ENCODE results near the gene TTC13. TPM values are rescaled to one million over a fixed set of nuclear protein-coding genes. Genes with fewer than 3 reads are reported as not detected.
A peak's percentile ranks its signal among the peaks of the same experiment; 100 is the strongest.

The TTC13 gene
- total RNA-seq, 1 donor from 2014 or later: 17.0 TPM

DNA sequence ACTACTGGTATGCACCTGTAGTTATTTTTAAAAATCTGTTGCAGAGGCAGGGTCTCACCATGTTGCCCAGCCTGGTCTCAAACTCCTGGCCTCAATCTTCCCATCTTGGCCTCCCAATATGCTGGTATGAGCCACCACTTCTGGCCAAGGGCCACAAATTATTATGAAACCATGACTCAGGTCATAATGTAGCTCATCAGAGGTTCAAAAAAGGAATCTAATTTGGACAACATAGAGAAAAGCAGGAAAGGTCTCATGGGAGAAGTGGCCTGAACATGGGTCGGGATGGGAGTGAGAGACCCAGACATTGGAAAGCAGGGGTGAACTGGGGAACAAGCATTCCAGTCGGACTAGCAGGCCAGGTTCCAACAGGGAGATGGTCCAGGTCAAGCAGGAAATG lies 65.2 kb downstream of the TTC13 start:
- no peaks in the 10 kb centered on the region for H3K9me3 ChIP-seq
- H3K4me3 ChIP-seq: no peak overlapping the region
- DNase-seq (no peak), ATAC-seq (no peak)
- H3K27ac ChIP-seq: no peak overlapping the region
- H3K36me3 ChIP-seq: peaks cover 77% of the 10 kb centered on the region
- H3K27me3 ChIP-seq (ENCODE audit: low read depth): no peaks in the 10 kb centered on the region
- TF ChIP-seq, protein P1, sequence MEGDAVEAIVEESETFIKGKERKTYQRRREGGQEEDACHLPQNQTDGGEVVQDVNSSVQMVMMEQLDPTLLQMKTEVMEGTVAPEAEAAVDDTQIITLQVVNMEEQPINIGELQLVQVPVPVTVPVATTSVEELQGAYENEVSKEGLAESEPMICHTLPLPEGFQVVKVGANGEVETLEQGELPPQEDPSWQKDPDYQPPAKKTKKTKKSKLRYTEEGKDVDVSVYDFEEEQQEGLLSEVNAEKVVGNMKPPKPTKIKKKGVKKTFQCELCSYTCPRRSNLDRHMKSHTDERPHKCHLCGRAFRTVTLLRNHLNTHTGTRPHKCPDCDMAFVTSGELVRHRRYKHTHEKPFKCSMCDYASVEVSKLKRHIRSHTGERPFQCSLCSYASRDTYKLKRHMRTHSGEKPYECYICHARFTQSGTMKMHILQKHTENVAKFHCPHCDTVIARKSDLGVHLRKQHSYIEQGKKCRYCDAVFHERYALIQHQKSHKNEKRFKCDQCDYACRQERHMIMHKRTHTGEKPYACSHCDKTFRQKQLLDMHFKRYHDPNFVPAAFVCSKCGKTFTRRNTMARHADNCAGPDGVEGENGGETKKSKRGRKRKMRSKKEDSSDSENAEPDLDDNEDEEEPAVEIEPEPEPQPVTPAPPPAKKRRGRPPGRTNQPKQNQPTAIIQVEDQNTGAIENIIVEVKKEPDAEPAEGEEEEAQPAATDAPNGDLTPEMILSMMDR (IDR thresholded peaks at IDR 0.05): no peak
- H3K4me1 ChIP-seq: peaks cover 5% of the 10 kb centered on the region
- intact Hi-C loops (cut with DNase I): loop anchor here (10.0 kb wide), 1 partner anchor 99 kb away; no protein-coding TSS in a partner anchor

DNA sequence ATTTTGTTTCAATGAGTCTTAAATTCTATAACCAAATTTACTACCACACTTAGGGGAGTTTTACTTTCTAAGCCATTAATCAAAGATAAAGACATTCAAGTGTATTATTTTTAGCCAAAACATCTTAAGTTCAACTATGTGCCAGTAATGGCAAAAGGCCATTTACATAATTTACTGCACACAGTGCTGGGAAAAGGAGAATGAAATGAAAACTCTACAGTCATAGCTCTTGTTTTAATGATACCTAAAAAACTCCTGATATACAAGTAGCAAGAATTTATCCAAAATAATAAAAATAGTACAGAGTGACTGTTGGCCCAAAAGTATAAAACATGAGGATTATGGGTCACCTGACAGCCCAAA lies 67.9 kb downstream of the TTC13 start:
- intact Hi-C loops (cut with DNase I): loop anchor here (10.0 kb wide), 1 partner anchor 96 kb away; no protein-coding TSS in a partner anchor
- H3K36me3 ChIP-seq: peaks cover 90% of the 10 kb centered on the region
- no peak overlapping the region for H3K4me3 ChIP-seq
- DNase-seq (no peak), ATAC-seq (no peak)
- no peaks in the 10 kb centered on the region for H3K9me3 ChIP-seq
- H3K4me1 ChIP-seq: peaks cover 8% of the 10 kb centered on the region
- TF ChIP-seq, protein P1 (IDR thresholded peaks at IDR 0.05): no peak
- H3K27ac ChIP-seq: no peak overlapping the region
- no peaks in the 10 kb centered on the region for H3K27me3 ChIP-seq (ENCODE audit: low read depth)

DNA sequence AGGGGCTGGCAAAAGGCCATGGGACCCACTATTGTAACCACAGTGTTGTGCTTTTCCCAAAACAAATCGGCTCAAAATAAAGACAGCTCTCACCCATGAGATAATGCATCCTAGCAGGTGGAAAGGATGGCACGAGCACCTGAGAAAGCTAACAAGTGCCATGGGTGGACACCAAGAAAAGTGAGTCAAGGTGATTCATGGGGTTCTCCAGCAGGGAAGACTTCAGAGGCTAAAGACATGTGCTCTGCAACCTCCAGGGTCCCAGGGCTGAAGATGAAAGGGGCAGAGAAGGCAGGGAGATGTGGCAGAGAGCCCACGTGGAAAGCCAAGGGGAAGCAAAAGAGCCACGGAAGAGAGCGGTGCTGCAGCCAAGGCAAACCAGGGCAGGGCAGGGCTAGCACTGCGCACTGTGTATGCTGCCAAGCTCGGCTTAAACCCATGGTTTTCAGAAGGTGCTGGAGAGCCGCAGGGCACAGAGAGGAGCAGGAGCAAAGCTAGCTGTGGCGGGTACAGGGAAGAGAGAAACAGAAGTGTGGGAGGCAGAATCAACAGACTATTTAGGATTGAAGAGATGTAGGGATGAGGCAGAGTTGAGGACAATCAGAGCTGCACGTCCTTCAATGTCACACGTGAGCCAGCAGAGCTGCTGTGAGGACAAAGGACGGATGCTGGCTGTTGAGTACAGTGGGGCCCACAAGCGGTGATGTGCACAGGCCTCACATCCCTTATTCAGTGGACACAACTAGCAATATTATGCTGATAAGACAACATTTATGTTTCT lies 68.5 kb downstream of the TTC13 start:
- intact Hi-C loops (cut with DNase I): loop anchor here (10.0 kb wide), 1 partner anchor 95 kb away; no protein-coding TSS in a partner anchor
- H3K4me3 ChIP-seq: no peak overlapping the region
- no peak for DNase-seq

DNA sequence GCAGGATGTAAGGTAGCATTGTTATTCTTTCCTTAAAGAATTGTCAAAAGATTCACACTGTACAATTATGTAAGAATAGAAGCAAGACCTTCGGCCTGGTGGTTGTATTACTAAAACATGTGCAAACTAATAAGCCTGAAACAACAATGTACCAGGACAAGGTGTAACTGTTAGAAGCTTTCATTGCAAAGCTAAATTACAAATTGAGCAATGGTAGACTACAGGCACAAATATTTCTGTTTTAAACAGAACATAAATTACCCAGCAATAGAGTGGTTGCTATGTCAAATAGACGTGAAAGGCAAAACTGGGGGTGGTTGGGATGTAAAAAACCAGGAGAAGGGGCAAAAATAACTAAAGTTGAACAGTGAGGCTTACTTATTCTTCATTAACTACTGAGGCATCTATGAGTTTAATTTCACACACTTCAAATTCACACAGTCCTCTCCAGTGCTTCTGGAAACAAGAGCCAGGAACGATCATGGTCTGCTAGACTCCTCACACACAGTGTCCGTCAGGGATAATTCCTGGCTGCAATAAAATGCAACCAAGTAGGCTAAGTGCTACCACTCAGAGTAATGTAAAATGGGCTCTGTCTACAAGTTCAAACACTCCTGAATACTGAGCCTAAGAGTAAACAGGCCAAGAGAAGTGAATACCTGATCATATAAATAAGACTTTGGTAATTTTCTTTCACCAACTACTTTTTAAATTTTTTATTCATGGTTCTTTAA lies 71.0 kb downstream of the TTC13 start:
- no peaks in the 10 kb centered on the region for H3K27me3 ChIP-seq (ENCODE audit: low read depth)
- no peak overlapping the region for H3K4me3 ChIP-seq
- peaks cover 79% of the 10 kb centered on the region for H3K36me3 ChIP-seq
- no peak for DNase-seq
- TF ChIP-seq, protein P1 (IDR thresholded peaks at IDR 0.05): no peak
- no peaks in the 10 kb centered on the region for H3K9me3 ChIP-seq
- peak; percentile 74 to 82 for ATAC-seq
- H3K4me1 ChIP-seq: peaks cover 8% of the 10 kb centered on the region
- intact Hi-C loops (cut with DNase I): no loop called here
- peak overlapping the region; percentile 21 for H3K27ac ChIP-seq

More for the DNA sequence above, 68.5 kb downstream of the TTC13 start:
- no peak for ATAC-seq
- Histone ChIP-seq H3K27me3 (ENCODE audit: low read depth) (no peaks in the 10 kb centered on the region), H3K27ac (no peak overlapping the region), H3K36me3 (peaks cover 88% of the 10 kb centered on the region), H3K4me1 (peaks cover 8% of the 10 kb centered on the region), H3K9me3 (no peaks in the 10 kb centered on the region)
- TF ChIP-seq, protein P1 (IDR thresholded peaks at IDR 0.05): no peak

DNA sequence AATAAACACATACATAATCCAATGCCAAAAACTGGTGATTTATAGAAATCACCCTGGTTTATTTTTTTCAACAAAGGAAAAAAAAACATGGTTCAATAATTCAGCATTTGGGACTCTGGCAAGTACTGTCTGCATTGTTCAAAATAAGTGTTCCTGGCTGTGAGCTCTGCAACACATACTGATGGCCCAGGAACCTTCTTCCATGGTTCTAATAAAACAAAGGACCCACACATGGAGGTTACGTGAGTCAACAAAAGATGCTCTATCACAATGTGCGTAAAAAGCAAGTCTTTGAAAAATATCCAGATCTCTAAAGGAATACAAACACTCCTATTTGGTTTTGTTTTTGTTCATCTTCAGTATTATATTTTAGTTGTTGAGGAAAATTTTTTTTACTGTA lies 72.4 kb downstream of the TTC13 start:
- no peaks in the 10 kb centered on the region for H3K9me3 ChIP-seq
- ATAC-seq (no peak), DNase-seq (no peak)
- TF ChIP-seq, protein P1 (IDR thresholded peaks at IDR 0.05): no peak
- H3K4me1 ChIP-seq: peaks cover 8% of the 10 kb centered on the region
- H3K27ac ChIP-seq: no peak overlapping the region
- intact Hi-C loops (cut with DNase I): no loop called here
- no peaks in the 10 kb centered on the region for H3K27me3 ChIP-seq (ENCODE audit: low read depth)
- no peak overlapping the region for H3K4me3 ChIP-seq
- peaks cover 69% of the 10 kb centered on the region for H3K36me3 ChIP-seq

Measured in lower lobe of right lung (tissue), 2 donors.